Measurements from ENCODE around the gene L3MBTL3.

DNA sequence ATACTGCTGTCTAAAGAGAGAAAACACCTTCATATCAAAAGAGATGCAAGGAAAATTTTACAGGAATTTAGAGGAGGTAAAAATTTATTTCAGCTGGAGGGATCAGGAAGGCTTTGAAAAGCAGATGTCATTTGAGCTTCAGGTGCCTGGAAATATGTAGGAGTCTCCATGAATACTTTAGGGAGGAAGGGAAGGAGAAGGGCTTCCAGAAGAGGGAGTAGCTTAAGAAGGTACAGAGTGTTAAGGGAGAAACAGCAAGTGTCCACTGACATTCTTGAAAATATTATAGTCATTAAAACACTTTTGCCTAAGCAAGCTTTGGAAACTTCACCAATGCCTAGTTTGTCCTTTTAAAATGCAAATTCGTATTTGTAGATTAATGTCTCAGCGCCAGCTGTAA lies 27.2 kb downstream of the L3MBTL3 start:
- TF ChIP-seq CTCF (IDR thresholded peaks at IDR 0.05) (no peak), POLR2A (IDR thresholded peaks at IDR 0.05) (no peak), EP300 (IDR thresholded peaks at IDR 0.05; ENCODE audit: low read depth) (no peak)

Measured in transverse colon (tissue), 3 donors.